Endodermal cell (in vitro differentiated cells): ENCODE data around the gene SLIT3. TPM values are rescaled to one million over a fixed set of nuclear protein-coding genes. Genes with fewer than 3 reads are reported as not detected.

Source experiments
- DNase-seq: peaks from one replicate; pipeline ENCODE4 v3.0.0-alpha.2; 2017
- H3K27ac ChIP-seq: 2 replicates; pipeline ENCODE4 v1.5.1; 2013; ENCODE audit warnings: mild to moderate bottlenecking, low read depth, low read length, moderate library complexity
- H3K27me3 ChIP-seq: 2 replicates; pipeline ENCODE4 v1.6.1; 2013; ENCODE audit warnings: mild to moderate bottlenecking, low read length, moderate library complexity; ENCODE audit not compliant: insufficient read depth, control insufficient read depth, poor library complexity, severe bottlenecking
- H3K36me3 ChIP-seq: 2 replicates; pipeline ENCODE4 v1.7.0; 2013; ENCODE audit warnings: mild to moderate bottlenecking, low read length, moderate library complexity; ENCODE audit not compliant: control insufficient read depth, insufficient read depth
- H3K4me1 ChIP-seq: one replicate; pipeline ENCODE4 v1.7.0; 2013; ENCODE audit warnings: low read length; ENCODE audit not compliant: control insufficient read depth, insufficient read depth
- H3K4me3 ChIP-seq: 2 replicates; pipeline ENCODE4 v1.5.1; 2013; ENCODE audit warnings: mild to moderate bottlenecking, low read length, moderate library complexity
- H3K9ac ChIP-seq: 2 replicates; pipeline ENCODE4 v1.6.1; 2013; ENCODE audit warnings: mild to moderate bottlenecking, low read length, moderate library complexity; ENCODE audit not compliant: poor library complexity, severe bottlenecking; ENCODE audit errors: extremely low read depth
- H3K9me3 ChIP-seq: 2 replicates; pipeline ENCODE4 v1.6.1; 2013; ENCODE audit warnings: mild to moderate bottlenecking, low read length, moderate library complexity; ENCODE audit not compliant: control insufficient read depth
- H3K27ac Mint-ChIP-seq: 2 replicates; pipeline ENCODE4 v1.8.0; 2020; ENCODE audit warnings: mixed read lengths
- H3K27me3 Mint-ChIP-seq: 2 replicates; pipeline ENCODE4 v1.8.0; 2021; ENCODE audit warnings: mild to moderate bottlenecking, mixed read lengths; ENCODE audit not compliant: insufficient read depth
- H3K36me3 Mint-ChIP-seq: 2 replicates; pipeline ENCODE4 v1.8.0; 2020; ENCODE audit warnings: low read depth, mixed read lengths
- H3K4me1 Mint-ChIP-seq: 2 replicates; pipeline ENCODE4 v1.8.0; 2020; ENCODE audit warnings: mixed read lengths
- H3K4me3 Mint-ChIP-seq: 2 replicates; pipeline ENCODE4 v1.8.0; 2020; ENCODE audit warnings: mild to moderate bottlenecking, moderate library complexity, mixed read lengths
- H3K9me3 Mint-ChIP-seq: 2 replicates; pipeline ENCODE4 v1.8.0; 2020; ENCODE audit warnings: mild to moderate bottlenecking, mixed read lengths
- CTCF ChIP-seq: fragments of 200-600 bp; sonication (generic); conservative IDR thresholded peaks from 2 replicates; pipeline ENCODE4 v1.5.0; 2021; ENCODE audit warnings: antibody characterized with exemption, mild to moderate bottlenecking
- WGBS, 2 experiments: methylation state at CpG; one replicate each; pipeline versions ENCODE4 v1.1.5 to v1.1.7; 2013; ENCODE audit warnings: missing lambda C conversion rate in 2 of 2, mixed read lengths in 1 of 2; ENCODE audit not compliant: insufficient coverage in 1 of 2, insufficient read length in 1 of 2; 5-methylcytosine and 5-hydroxymethylcytosine counted together
- total RNA-seq, 2 donors: library from RNA; stranded (reverse); fragmentation: NEBNext Ultra II Directional in 1 of 2; extraction: Animal tissue kit (Norgen Biotek cat#: 25700) in 1 of 2; gene quantifications; 2 replicates in 1 of 2; 3 replicates in 1 of 2; pipeline ENCODE4 v1.2.1, GENCODE V29; 2021

The SLIT3 gene
- total RNA-seq, 2 donors from 2014 or later = 2.5 to 3.4 TPM

- H3K9ac ChIP-seq = no peak overlapping the region
- Mint-ChIP-seq H3K36me3 (no peaks in the 10 kb centered on the region), H3K27me3 (peaks cover 43% of the 10 kb centered on the region), H3K27ac (no peak overlapping the region), H3K9me3 (no peaks in the 10 kb centered on the region), H3K4me3 (no peak overlapping the region), H3K4me1 (peaks cover 9% of the 10 kb centered on the region)
- TF ChIP-seq CTCF = no peak
- peaks cover 51% of the 10 kb centered on the region for H3K27me3 ChIP-seq
- 96% methylated on average over 4 of the region's 4 CpGs; no CpG with 5 or more reads in 1 of the 2 experiments for WGBS, 2 experiments
- H3K36me3 ChIP-seq = no peaks in the 10 kb centered on the region
- H3K9me3 ChIP-seq = no peaks in the 10 kb centered on the region
- H3K4me3 ChIP-seq = no peak overlapping the region
- DNase-seq = no peak
- H3K27ac ChIP-seq = no peak overlapping the region
- H3K4me1 ChIP-seq = no peaks in the 10 kb centered on the region
These were observed 4.4 kb upstream of the SLIT3 start for GRCh38 chr5:169305366-169305765.

GRCh38 chr5:169304175-169304574, 3.2 kb upstream of the SLIT3 start:
- no peak for DNase-seq
- H3K4me1 ChIP-seq = no peaks in the 10 kb centered on the region
- peaks cover 63% of the 10 kb centered on the region for H3K27me3 ChIP-seq
- H3K9ac ChIP-seq = no peak overlapping the region
- peaks cover 15% of the 10 kb centered on the region for H3K4me1 Mint-ChIP-seq
- H3K27ac Mint-ChIP-seq = no peak overlapping the region
- 83 to 100% methylated on average over 1 of the region's 1 CpG for WGBS, 2 experiments
- no peak overlapping the region for H3K27ac ChIP-seq
- no peak overlapping the region for H3K4me3 Mint-ChIP-seq
- H3K4me3 ChIP-seq = no peak overlapping the region
- no peaks in the 10 kb centered on the region for H3K9me3 ChIP-seq
- no peaks in the 10 kb centered on the region for H3K36me3 Mint-ChIP-seq
- no peaks in the 10 kb centered on the region for H3K36me3 ChIP-seq
- TF ChIP-seq CTCF = no peak
- no peaks in the 10 kb centered on the region for H3K9me3 Mint-ChIP-seq
- peaks cover 55% of the 10 kb centered on the region for H3K27me3 Mint-ChIP-seq

GRCh38 chr5:169303119-169303515, 2.2 kb upstream of the SLIT3 start:
- Mint-ChIP-seq H3K9me3 (no peaks in the 10 kb centered on the region), H3K36me3 (no peaks in the 10 kb centered on the region), H3K27me3 (peaks cover 66% of the 10 kb centered on the region), H3K4me1 (peaks cover 15% of the 10 kb centered on the region), H3K27ac (no peak overlapping the region), H3K4me3 (no peak overlapping the region)
- H3K4me3 ChIP-seq = no peak overlapping the region
- H3K9ac ChIP-seq = no peak overlapping the region
- H3K27me3 ChIP-seq = peaks cover 74% of the 10 kb centered on the region
- no peaks in the 10 kb centered on the region for H3K9me3 ChIP-seq
- no peak for DNase-seq
- no peaks in the 10 kb centered on the region for H3K4me1 ChIP-seq
- TF ChIP-seq CTCF = no peak
- no peak overlapping the region for H3K27ac ChIP-seq
- H3K36me3 ChIP-seq = no peaks in the 10 kb centered on the region
